GM19395 (cell line): ENCODE results near the gene RGL2.
"Not testable (repeated sequence)": the region's sequence is repeated elsewhere in the genome, so short reads cannot be mapped to it uniquely, and the experiment has no call there.

Experiments
- ATAC-seq: cut with Tn5 transposase; IDR thresholded peaks from one replicate; pipeline ENCODE4 v1.9.1; 2021; ENCODE audit warnings: mild to moderate bottlenecking, moderate library complexity; ENCODE audit not compliant: unreplicated experiment

Gene RGL2

GRCh38 chr6:33275795-33276580, 22.8 kb downstream of the RGL2 start:
- not testable (repeated sequence) for ATAC-seq

GRCh38 chr6:33273924-33274902, 24.5 kb downstream of the RGL2 start:
- no peak for ATAC-seq

GRCh38 chr6:33273129-33273923, 25.4 kb downstream of the RGL2 start:
- no peak for ATAC-seq

GRCh38 chr6:33272275-33273128, 26.2 kb downstream of the RGL2 start:
- ATAC-seq = peak; percentile 7

DNA sequence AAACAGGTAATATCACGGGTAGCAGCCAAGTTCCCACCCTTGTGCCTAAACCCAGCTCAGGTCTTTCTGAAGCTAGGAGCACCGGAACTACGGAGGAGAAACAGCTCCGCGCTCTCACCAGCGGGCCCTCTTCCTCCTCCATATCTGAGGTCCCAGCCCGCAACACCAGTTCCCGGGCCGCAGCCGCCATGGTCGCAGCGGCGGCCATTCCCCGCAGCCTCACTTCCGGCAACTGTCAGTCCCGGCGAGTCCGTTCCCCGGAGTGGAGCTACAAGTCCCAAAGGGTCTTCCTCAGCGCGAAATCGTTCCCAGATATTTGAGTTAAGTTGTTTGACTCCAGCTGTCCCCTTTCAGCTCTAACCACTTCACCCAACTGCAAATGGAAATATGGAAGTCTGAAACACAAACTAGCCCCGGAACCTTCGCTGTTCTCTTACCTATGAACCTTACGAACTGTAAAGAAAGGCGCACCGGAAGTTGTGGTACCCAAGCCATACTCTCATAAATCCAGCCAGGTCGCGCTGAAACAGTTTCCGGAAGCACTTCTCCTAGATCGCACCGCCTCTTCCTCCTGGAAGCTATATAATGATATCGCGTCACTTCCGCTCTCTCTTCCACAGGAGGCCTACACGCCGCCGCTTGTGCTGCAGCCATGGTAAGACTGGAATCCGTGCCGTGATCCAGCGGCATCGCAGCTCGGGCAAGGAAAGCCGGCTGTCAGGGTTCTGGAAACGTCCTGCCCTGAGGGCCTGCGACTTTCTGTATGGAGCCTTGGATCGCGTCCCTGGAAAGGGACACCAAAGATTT, 27.1 kb downstream of the RGL2 start, which contains the start of the genes RPS18 and VPS52:
RPS18 (plus strand) TSS at position 608 of the 807 bp plus-strand sequence; CDS start at position 653, 45 bp downstream.
VPS52 (minus strand) TSS at position 409 of the 807 bp plus-strand sequence; CDS start at position 208, 201 bp downstream.
- ATAC-seq = peak; percentile 83

GRCh38 chr6:33271117-33271467, 27.6 kb downstream of the RGL2 start:
- ATAC-seq = peak; percentile 4

- no peak for ATAC-seq
These were observed 34.7 kb downstream of the RGL2 start for GRCh38 chr6:33264015-33264414.

DNA sequence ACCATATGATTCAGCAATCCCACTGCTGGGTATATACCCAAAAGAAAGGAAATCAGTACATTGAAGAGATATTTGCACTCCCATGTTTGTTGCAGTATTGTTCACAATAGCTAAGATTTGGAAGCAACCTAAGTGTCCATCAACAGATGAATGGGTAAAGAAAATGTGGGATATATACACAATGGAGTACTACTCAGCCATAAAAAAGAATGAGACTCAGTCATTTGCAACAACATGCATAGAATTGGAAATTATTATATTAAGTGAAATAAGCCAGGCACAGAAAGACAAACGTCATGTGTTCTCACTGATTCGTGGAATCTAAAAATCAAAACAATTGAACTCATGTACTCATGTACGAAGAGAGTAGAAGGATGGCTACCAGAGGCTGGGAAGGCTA, 36.3 kb downstream of the RGL2 start:
- not testable (repeated sequence) for ATAC-seq

DNA sequence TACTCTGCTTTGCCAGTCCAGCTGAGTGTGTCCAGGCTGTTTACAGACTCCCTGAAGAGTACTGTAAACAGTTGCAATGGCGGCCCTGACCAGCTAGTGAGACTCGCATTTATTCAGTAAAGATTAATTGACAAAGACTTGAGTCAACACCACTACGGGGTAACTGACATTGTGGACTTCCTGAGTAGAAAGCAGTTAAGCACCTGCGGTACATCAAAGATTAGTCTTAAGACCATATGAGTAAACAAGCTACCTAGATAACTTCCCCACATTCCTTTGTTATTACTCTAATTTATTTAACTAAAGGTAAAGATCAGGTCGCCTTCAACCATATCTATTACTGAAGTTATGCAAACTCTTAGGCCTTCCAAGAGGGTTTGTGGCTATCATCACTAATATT, 39.7 kb downstream of the RGL2 start:
- no peak for ATAC-seq

- ATAC-seq = no peak
These were observed 44.2 kb downstream of the RGL2 start for GRCh38 chr6:33254591-33254990.

DNA sequence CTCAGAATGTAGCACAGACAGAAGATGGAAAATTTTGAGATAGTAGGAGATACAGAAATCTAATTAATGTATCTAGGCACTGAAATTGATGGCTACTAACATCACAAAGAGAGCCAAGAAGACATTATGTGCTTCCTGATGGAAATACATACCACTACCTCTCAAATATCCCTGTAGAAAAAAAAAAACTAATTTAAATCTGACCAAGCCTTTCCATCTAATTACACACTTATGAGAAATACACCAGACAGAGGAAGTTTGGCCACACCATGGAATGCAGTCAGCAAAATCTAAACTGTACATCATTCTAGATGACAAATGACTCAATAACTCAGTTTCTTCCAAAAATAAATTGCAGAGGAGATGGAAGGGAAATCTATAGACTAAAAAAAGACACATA, 46.0 kb downstream of the RGL2 start:
- no peak for ATAC-seq

DNA sequence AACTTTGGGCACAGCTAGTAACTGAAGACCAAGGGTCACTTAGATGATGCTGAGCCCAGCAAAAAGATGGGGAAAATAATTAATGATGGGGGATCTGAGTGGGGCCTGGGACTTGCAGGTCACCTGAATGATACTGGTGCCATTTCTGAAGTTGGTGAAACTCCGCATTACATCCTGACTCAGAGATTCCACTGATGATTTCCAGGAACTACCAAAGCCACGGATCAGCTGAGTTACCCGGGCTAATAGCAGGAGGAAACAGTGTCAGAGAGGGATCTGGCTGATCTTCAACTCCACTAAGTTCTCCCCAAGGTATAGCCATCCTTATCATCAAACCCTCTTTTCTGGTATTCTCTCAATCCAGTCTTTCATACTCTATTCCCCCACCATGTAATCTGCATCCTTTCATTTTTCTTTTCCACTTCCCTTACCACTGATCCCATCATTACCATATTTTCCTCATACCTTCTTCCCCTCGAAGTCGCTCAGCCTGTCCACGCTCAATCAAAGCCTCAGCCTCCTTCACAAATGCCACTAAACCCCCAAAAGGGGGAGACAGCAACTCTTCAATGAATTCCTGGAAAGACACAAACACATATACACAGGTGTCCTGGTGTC, 47.2 kb downstream of the RGL2 start:
- ATAC-seq = no peak

- no peak for ATAC-seq
These were observed 48.0 kb downstream of the RGL2 start for GRCh38 chr6:33250731-33251130.

DNA sequence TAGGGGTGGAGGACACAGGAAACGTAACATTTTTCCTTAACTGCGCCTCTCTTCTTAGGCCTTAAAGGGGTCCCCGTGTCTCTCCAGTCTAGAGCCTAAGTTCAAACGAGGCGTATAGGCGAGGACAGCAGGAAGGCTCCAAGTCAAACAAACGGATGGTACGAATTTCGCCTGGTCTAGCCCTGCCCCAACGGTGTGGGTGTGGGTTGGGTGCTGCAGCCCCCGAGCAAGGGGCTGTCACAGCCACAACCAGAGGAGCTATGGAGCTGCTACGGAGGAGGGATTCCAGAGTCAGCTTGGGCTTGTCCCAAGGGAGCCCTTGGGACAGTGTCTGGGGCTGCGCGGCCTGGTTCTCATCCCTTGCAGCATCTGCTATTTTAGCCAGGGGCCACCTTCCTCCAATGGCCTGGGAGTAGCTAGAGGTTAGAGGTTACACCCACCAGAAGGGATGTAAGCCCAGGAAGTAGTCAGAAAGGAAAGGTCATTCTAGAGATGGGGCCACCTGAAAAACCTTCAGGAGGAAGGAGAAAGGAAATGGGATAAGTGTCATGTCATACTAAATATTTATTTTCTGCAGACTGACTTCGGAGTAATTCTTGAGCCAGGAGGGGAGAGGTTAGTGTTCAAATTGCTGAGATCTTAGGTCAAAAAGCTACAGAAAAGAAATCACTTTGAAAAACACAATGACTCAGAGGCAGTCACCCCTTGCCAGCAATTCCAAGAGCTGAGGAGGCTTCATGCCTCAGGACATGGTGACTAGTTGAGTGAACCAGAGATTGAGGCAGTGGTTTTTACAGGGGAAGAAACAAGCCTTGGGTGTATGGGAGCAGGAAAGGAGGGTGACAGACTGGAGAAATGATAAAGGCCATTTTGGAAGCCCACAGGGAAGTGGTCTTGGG, 48.8 kb downstream of the RGL2 start:
- no peak for ATAC-seq

GRCh38 chr6:33248932-33249731, 49.6 kb downstream of the RGL2 start:
- ATAC-seq = peak; percentile 88

DNA sequence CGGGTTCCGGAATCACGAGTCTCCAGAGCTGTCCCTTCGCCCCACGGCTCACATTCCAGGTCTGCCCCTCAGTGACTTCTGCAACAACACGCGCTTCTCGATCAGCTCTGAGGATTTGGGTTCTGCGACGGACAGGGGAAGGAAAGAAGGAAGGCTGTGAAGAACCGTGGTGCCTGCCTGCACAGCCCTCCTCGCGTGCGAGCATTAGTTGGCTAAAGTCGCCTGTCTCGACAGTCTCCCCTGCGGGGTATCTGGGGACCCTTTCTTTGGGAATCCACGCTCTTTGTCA, 50.2 kb downstream of the RGL2 start:
- ATAC-seq = peak; percentile 11
